Heart left ventricle (tissue), 16 donors: ENCODE measurements around the gene MGAT4B. TPM values are rescaled to one million over a fixed set of nuclear protein-coding genes. Genes with fewer than 3 reads are reported as not detected.

Experiments used
- ATAC-seq, 4 donors: fragments of 200-7000 bp; cut with Tn5 transposase; one replicate each; pipeline ENCODE4 v1.9.1; 2020 to 2022; ENCODE audit warnings: moderate library complexity in 4 of 4, mild to moderate bottlenecking in 3 of 4, moderate number of reproducible peaks in 1 of 4
- DNase-seq, 5 donors: peaks; one replicate each; pipeline ENCODE4 v3.0.0-alpha.2; 2020
- H3K27ac ChIP-seq, 12 donors: fragments of 200-600 bp; sonication (generic) in 4 of 12; one replicate each; pipeline versions ENCODE4 v1.5.0 to v1.8.0; 2016 to 2022; ENCODE audit warnings: mild to moderate bottlenecking in 2 of 12
- H3K27me3 ChIP-seq, 9 donors: fragments of 200-600 bp; sonication (generic) in 2 of 9; one replicate each; pipeline versions ENCODE4 v1.5.1 to v1.8.0; 2016 to 2022; ENCODE audit warnings: mild to moderate bottlenecking in 3 of 9
- H3K36me3 ChIP-seq, 9 donors: fragments of 200-600 bp; sonication (generic) in 2 of 9; one replicate each; pipeline versions ENCODE4 v1.5.0 to v1.8.0; 2018 to 2022; ENCODE audit warnings: mild to moderate bottlenecking in 2 of 9
- H3K4me1 ChIP-seq, 12 donors: fragments of 200-600 bp; sonication (generic) in 4 of 12; one replicate each; pipeline versions ENCODE4 v1.5.0 to v1.8.0; 2016 to 2022; ENCODE audit warnings: mild to moderate bottlenecking in 3 of 12
- H3K4me3 ChIP-seq, 12 donors: fragments of 200-600 bp; sonication (generic) in 4 of 12; one replicate each; pipeline versions ENCODE4 v1.5.0 to v1.8.0; 2017 to 2022; ENCODE audit warnings: mild to moderate bottlenecking in 9 of 12, moderate library complexity in 4 of 12
- H3K9me3 ChIP-seq, 12 donors: fragments of 200-600 bp; sonication (generic) in 4 of 12; one replicate each; pipeline versions ENCODE4 v1.5.0 to v1.8.0; 2016 to 2022; ENCODE audit warnings: mild to moderate bottlenecking in 1 of 12
- POLR2A ChIP-seq, 2 donors: fragments of 450-650 bp; IDR thresholded peaks; one replicate each; pipeline ENCODE4 v1.6.1; 2017; ENCODE audit warnings: antibody characterized with exemption in 2 of 2, mild to moderate bottlenecking in 2 of 2, moderate library complexity in 2 of 2
- WGBS, 4 donors: extraction: QIAGEN DNeasy Blood & Tissue Kit in 2 of 4; methylation state at CpG; one replicate each; pipeline versions ENCODE4 v1.1.5 to v1.1.7; 2013 to 2018; 5-methylcytosine and 5-hydroxymethylcytosine counted together
- intact Hi-C, 10 donors: fragments of 100-400 bp; cut with DNase I; formaldehyde crosslinking; loops; one replicate each; pipeline versions ENCODE4 v1.11.1 to v1.14.2; 2022
- long read RNA-seq, 3 donors: library from polyadenylated mRNA; unstranded; transcript quantifications; one replicate each; pipeline ENCODE4 v2.0.0, GENCODE V29; 2020 to 2021
- polyA plus RNA-seq, 2 donors: library from polyadenylated mRNA; stranded (reverse); fragments of 200-250 nt; gene quantifications; one replicate each; pipeline ENCODE4 v1.2.3, GENCODE V29; 2013
- total RNA-seq, 9 donors: library from RNA; depleted of rRNA in 2 of 9; stranded (reverse); fragments of >200 nt in 2 of 9; fragmentation: NEBNext Ultra II Directional in 3 of 9; extraction: Animal tissue kit (Norgen Biotek cat#: 25700) in 3 of 9; gene quantifications; one replicate each; pipeline versions ENCODE4 v1.1.0 to v1.2.4, GENCODE V29; 2016 to 2023
- TF ChIP-seq, protein P1 (sequence below), 12 donors: fragments of 200-600 bp; sonication (generic) in 4 of 12; IDR thresholded peaks; one replicate each; pipeline versions ENCODE4 v1.5.0 to v1.8.0; 2018 to 2022; ENCODE audit warnings: antibody characterized with exemption in 12 of 12, mild to moderate bottlenecking in 5 of 12
- donor health status: ischemic (EF 13 %, LVEDD 7.1; RV severe dilation, severe dysfunction).
- donor health status: healthy with polysubstance abuse.
- donor health status: DM: no; HTN: yes; CAD: no.
- donor health status: DM: no; HTN: no; CAD: no.
- donor health status: ischemic (EF 25% LVEDD 6.9; RV normal size, moderate dysfunction).
- donor health status: ischemic (EF 25% LVEDD 5.7; RV mildly dilated, moderate dysfunction).
- donor health status: healthy.
- donor health status: DM: yes; HTN: yes; CAD: no.
- donor health status: ischemic (EF 35%, LVEDD 5.7; RV mildly dilated, moderate dysfunction).
- donor health status: nonischemic (EF 11% LVEDD 7.7; RV severe dilation, severe dysfunction).
- donor health status: DM: yes; HTN: yes; CAD: no.
- donor health status: PGD.
- donor health status: ischemic (EF 29% LVEDD 5.4; RV normal size, mild dysfunction).
- donor health status: nonischemic (EF 23%, LVEDD 6.1; RV moderate dilation, normal function).

Gene MGAT4B
- total RNA-seq (100 to 1,000 TPM in 6 of 9 donors, 10 to 100 TPM in 3; 84.2 to 209 (median 112) TPM), polyA plus RNA-seq (10 to 100 TPM; 49.6 to 89.7 TPM)
- long read RNA-seq, donor 1, transcript MGAT4B-201 (15 exons, 2,446 nt) = major isoform, 95 of 141 reads
- long read RNA-seq, donor 1, partial matches to known transcripts = 21 of 141 reads
- long read RNA-seq, donor 1, other reads (novel, unspliced or antisense) = 22 of 141 reads
- long read RNA-seq, donor 2, partial matches to known transcripts = 11 of 16 reads
- long read RNA-seq, donor 2, other reads (novel, unspliced or antisense) = 1 of 16 reads
- long read RNA-seq, donor 3, transcript MGAT4B-201 (15 exons, 2,446 nt) = major isoform, 88 of 129 reads
- long read RNA-seq, donor 3, partial matches to known transcripts = 20 of 129 reads
- long read RNA-seq, donor 3, other reads (novel, unspliced or antisense) = 18 of 129 reads

DNA sequence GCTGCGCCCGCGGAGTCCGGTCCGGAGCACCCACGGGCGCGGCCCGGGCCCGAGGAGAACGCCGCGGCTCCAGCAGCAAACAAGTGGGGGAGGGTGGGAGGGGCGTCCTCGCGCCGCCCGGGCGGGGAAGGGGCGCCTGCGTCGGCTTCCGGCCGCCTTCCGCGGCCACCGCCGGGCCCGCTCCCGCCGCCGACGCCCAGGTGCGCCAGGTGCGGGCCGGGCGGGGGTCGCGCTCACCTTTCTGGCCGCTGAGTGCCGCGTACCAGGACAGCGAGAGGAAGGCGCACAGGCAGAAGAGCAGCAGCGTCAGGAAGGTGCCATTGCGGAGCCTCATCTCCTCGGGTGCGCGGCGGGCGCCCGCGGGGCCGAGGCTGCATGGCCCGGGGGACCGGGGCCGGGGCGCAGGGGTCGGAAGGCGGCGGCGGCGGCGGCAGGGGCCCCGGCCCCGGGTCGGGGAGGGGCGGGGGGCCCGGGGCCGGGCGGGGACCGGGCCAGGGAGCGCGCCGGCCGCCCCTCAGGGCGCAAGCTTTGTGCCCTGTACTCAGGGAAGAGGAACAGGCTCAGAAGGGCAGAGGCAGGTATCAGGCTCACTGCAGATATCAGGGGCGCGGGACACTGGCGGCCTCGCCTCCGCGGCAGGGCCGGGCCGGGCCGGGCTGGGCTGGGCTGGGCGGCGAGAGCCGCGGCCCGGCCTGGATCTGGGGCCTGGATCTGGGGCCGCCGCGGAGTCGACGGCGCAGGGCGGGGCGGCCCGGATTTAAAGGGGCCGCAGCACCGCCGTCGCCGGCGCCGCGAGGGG is at the start of gene MGAT4B:
Gene MGAT4B, minus strand, starts transcription at position 617 of the 799 bp plus-strand sequence. Its CDS starts 283 bp downstream, at position 334.
- peak; percentile 69 to 90 (median 88) for ATAC-seq
- 0 to 1% (median 0%) methylated on average over 26 to 108 of the region's 108 CpGs for WGBS, 4 donors
- Histone ChIP-seq H3K27me3 (no peaks in the 10 kb centered on the region), H3K9me3 (no peaks in the 10 kb centered on the region), H3K36me3 (peaks cover 0 to 12% (median 0%) of the 10 kb centered on the region in 9 donors), H3K4me1 (peaks cover 0 to 51% (median 39%) of the 10 kb centered on the region in 12 donors), H3K4me3 (peak within 1 kb of the TSS; percentile 73 to 100 (median 96)), H3K27ac (peak within 1 kb of the TSS; percentile 89 to 98 (median 96))
- intact Hi-C loops = loop anchor here in 5 of 10 donors (2.0 to 10.0 kb wide), 3 partner anchors 14 to 98 kb away; partner anchors contain the start of genes TBC1D9B (in 3 of the 5), SQSTM1 (in 2 of the 5) and MRNIP (in 1 of the 5)
- TF ChIP-seq, protein P1, sequence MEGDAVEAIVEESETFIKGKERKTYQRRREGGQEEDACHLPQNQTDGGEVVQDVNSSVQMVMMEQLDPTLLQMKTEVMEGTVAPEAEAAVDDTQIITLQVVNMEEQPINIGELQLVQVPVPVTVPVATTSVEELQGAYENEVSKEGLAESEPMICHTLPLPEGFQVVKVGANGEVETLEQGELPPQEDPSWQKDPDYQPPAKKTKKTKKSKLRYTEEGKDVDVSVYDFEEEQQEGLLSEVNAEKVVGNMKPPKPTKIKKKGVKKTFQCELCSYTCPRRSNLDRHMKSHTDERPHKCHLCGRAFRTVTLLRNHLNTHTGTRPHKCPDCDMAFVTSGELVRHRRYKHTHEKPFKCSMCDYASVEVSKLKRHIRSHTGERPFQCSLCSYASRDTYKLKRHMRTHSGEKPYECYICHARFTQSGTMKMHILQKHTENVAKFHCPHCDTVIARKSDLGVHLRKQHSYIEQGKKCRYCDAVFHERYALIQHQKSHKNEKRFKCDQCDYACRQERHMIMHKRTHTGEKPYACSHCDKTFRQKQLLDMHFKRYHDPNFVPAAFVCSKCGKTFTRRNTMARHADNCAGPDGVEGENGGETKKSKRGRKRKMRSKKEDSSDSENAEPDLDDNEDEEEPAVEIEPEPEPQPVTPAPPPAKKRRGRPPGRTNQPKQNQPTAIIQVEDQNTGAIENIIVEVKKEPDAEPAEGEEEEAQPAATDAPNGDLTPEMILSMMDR (IDR thresholded peaks at IDR 0.05) = no peak
- TF ChIP-seq POLR2A (IDR thresholded peaks at IDR 0.05) = peak in 1 of 2 donors; percentile 47
- peak; percentile 78 to 89 (median 86) for DNase-seq

GRCh38 chr5:179854356-179854755 is 47.7 kb upstream of the MGAT4B start:
- Histone ChIP-seq H3K36me3 (peaks cover 0 to 46% (median 38%) of the 10 kb centered on the region in 9 donors), H3K4me1 (peaks cover 0 to 16% (median 9%) of the 10 kb centered on the region in 12 donors), H3K4me3 (no peak overlapping the region), H3K9me3 (no peaks in the 10 kb centered on the region), H3K27ac (no peak overlapping the region), H3K27me3 (no peaks in the 10 kb centered on the region)
- intact Hi-C loops = loop anchor here in 2 of 10 donors (10.0 kb wide), 2 partner anchors 50 to 90 kb away; partner anchors contain the start of gene MGAT4B (in 1 of the 2)
- DNase-seq = no peak
- no peak for TF ChIP-seq POLR2A (IDR thresholded peaks at IDR 0.05)
- TF ChIP-seq, protein P1 (IDR thresholded peaks at IDR 0.05) = no peak
- 93 to 96% (median 95%) methylated on average over 8 of the region's 8 CpGs for WGBS, 4 donors
- no peak for ATAC-seq

DNA sequence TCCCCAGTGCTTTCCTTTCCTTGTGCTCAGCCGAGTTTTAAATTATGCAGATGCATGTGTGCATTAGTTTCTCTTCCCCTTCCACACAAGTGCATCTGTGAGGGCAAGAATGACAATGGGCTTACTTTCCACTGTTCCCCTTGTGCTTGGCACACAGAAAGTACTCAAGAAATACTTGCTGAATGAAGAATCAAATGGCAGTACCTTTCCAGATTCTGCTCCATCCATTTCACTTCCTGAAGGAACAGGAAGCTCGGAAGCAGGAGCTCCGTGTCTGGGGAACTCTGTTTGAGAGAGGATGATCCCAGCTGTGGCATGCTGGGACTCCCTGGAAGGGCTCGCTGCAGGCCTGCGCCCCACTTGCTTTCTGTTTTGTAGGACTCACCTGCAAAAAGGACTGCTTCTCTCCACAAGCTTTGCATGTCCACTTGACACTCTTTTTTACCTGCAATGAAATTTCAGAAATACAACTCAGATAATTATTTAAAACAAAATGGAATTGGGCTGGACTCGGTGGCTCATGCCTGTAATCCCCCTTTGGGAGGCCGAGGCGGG is 46.4 kb upstream of the MGAT4B start:
- no peaks in the 10 kb centered on the region for H3K9me3 ChIP-seq
- intact Hi-C loops = loop anchor here in 2 of 10 donors (10.0 kb wide), 2 partner anchors 48 to 88 kb away; partner anchors contain the start of gene MGAT4B (in 1 of the 2)
- ATAC-seq (no peak), DNase-seq (no peak)
- H3K27ac ChIP-seq = no peak overlapping the region
- 79 to 86% (median 83%) methylated on average over 8 of the region's 8 CpGs for WGBS, 4 donors
- H3K4me1 ChIP-seq = peaks cover 0 to 14% (median 7%) of the 10 kb centered on the region in 12 donors
- H3K36me3 ChIP-seq = peaks cover 0 to 56% (median 50%) of the 10 kb centered on the region in 9 donors
- TF ChIP-seq POLR2A (IDR thresholded peaks at IDR 0.05) = no peak
- TF ChIP-seq, protein P1 (IDR thresholded peaks at IDR 0.05) = no peak
- H3K27me3 ChIP-seq = no peaks in the 10 kb centered on the region
- no peak overlapping the region for H3K4me3 ChIP-seq
